ENCODE data around the gene DAPK1.

The DAPK1 gene

GRCh38 chr9:87640385-87640795 lies 142.7 kb downstream of the DAPK1 start:
- DNase-seq (ENCODE audit: low read depth), result no peak
- TF ChIP-seq, protein P1, sequence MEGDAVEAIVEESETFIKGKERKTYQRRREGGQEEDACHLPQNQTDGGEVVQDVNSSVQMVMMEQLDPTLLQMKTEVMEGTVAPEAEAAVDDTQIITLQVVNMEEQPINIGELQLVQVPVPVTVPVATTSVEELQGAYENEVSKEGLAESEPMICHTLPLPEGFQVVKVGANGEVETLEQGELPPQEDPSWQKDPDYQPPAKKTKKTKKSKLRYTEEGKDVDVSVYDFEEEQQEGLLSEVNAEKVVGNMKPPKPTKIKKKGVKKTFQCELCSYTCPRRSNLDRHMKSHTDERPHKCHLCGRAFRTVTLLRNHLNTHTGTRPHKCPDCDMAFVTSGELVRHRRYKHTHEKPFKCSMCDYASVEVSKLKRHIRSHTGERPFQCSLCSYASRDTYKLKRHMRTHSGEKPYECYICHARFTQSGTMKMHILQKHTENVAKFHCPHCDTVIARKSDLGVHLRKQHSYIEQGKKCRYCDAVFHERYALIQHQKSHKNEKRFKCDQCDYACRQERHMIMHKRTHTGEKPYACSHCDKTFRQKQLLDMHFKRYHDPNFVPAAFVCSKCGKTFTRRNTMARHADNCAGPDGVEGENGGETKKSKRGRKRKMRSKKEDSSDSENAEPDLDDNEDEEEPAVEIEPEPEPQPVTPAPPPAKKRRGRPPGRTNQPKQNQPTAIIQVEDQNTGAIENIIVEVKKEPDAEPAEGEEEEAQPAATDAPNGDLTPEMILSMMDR (IDR thresholded peaks at IDR 0.05; ENCODE audit: insufficient read depth, low read depth, low read length, missing control alignments), result no peak
- H3K4me3 ChIP-seq (ENCODE audit: low read length), result no peak overlapping the region

- TF ChIP-seq, protein P1 (IDR thresholded peaks at IDR 0.05; ENCODE audit: insufficient read depth, low read depth, low read length, missing control alignments), result no peak
- H3K4me3 ChIP-seq (ENCODE audit: low read length), result no peak overlapping the region
- DNase-seq (ENCODE audit: low read depth), result no peak
Observed at GRCh38 chr9:87641067-87641466, 143.4 kb downstream of the DAPK1 start.

GRCh38 chr9:87642330-87643106 lies 144.9 kb downstream of the DAPK1 start:
- DNase-seq (ENCODE audit: low read depth), result no peak
- TF ChIP-seq, protein P1 (IDR thresholded peaks at IDR 0.05; ENCODE audit: insufficient read depth, low read depth, low read length, missing control alignments), result no peak
- H3K4me3 ChIP-seq (ENCODE audit: low read length), result no peak overlapping the region

GRCh38 chr9:87643107-87643650 lies 145.5 kb downstream of the DAPK1 start:
- DNase-seq (ENCODE audit: low read depth), result no peak
- TF ChIP-seq, protein P1 (IDR thresholded peaks at IDR 0.05; ENCODE audit: insufficient read depth, low read depth, low read length, missing control alignments), result no peak
- no peak overlapping the region for H3K4me3 ChIP-seq (ENCODE audit: low read length)

- DNase-seq (ENCODE audit: low read depth), result no peak
- no peak overlapping the region for H3K4me3 ChIP-seq (ENCODE audit: low read length)
- TF ChIP-seq, protein P1 (IDR thresholded peaks at IDR 0.05; ENCODE audit: insufficient read depth, low read depth, low read length, missing control alignments), result no peak
Observed at GRCh38 chr9:87643778-87644570, 146.3 kb downstream of the DAPK1 start.

GRCh38 chr9:87644659-87645058 lies 147.0 kb downstream of the DAPK1 start:
- TF ChIP-seq, protein P1 (IDR thresholded peaks at IDR 0.05; ENCODE audit: insufficient read depth, low read depth, low read length, missing control alignments), result no peak
- DNase-seq (ENCODE audit: low read depth), result no peak
- H3K4me3 ChIP-seq (ENCODE audit: low read length), result no peak overlapping the region

Measured in epithelial cell of esophagus (primary cell).